Measurements from ENCODE around the gene CSPG4.

Gene CSPG4

GRCh38 chr15:75669191-75669878 is 43.3 kb downstream of the CSPG4 start:
- DNase-seq, result no peak

- no peak for DNase-seq
These were observed 45.7 kb downstream of the CSPG4 start for GRCh38 chr15:75666823-75667501.

GRCh38 chr15:75663931-75664421 is 48.7 kb downstream of the CSPG4 start:
- no peak for DNase-seq

DNA sequence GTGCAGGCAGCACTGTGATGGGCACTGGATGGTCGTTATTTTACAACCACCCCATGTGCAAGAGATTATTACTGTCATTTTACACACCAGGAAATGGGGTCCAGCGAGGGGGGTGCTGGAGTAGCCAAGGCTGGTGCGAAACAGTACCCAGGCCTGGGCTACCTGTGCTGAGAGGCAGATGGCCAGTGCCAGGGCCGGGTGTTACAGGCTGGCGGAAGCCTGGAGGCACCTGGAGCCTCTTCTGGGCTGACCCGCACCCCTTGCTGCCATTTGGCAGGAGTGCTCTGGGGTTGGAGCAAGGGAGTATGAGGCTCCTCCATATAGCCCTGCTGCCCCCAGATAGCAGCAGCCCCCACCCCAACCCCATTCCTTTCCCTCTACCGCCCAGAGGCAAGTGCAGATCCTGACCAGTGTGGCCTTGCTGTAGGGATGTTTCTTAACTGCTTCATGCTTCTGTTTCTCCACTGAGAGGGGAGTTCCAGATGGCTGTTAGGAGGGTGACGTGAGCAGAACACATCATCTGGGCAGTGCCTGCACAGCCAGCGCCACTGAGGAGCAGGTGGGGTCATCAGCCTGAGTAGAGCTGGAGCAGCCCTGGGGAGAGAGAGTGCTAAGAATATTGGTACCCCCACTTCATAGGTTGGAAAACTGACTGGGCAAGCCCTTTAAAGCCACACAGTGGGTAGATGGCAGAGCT is 49.7 kb downstream of the CSPG4 start:
- DNase-seq, result no peak

- DNase-seq, result no peak
These were observed 50.9 kb downstream of the CSPG4 start for GRCh38 chr15:75661756-75662140.

GRCh38 chr15:75661100-75661755 is 51.4 kb downstream of the CSPG4 start:
- DNase-seq, result no peak

- DNase-seq, result no peak
These were observed 52.6 kb downstream of the CSPG4 start for GRCh38 chr15:75659928-75660645.

- DNase-seq, result no peak
These were observed 53.4 kb downstream of the CSPG4 start for GRCh38 chr15:75659141-75659771.

GRCh38 chr15:75656813-75657212 is 55.8 kb downstream of the CSPG4 start:
- DNase-seq, result no peak

- no peak for DNase-seq
These were observed 56.3 kb downstream of the CSPG4 start for GRCh38 chr15:75656331-75656730.

- no peak for DNase-seq
These were observed 56.7 kb downstream of the CSPG4 start for GRCh38 chr15:75655931-75656330.

DNA sequence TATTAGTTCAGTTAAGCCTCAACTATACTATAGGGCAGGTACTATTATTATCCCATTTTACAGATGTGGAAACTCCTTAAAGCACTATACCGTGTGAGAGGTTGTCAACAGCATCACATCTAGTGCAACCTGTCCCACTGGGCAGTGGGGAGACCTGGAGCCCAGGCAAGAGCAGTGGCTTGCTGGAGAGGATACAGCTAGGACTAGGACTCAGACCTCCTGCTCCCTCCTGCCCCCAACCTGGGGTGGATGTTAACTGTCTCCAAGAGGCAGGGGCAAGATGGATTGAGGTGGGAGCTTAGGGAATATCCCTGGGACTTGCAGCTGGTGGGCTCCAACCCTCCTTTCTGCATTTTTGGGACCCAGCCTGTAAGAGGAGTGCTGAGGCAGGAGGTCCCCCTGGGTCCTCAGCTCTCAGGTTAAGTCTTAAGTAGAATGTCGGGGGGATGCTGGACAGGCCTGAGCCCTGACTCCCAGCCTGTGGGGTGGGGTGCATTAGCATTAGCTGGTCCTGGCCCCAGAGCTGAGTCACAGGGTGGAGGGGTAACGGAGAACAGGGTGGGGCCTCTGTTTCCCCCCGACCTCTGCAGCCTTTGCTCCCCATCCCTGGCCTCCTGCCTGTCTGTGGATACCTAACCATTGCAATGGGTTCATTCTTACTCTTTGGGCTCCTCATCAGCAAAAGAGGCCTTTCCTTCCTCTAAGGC is 58.3 kb downstream of the CSPG4 start:
- no peak for DNase-seq

- no peak for DNase-seq
These were observed 59.2 kb downstream of the CSPG4 start for GRCh38 chr15:75653347-75653913.

DNA sequence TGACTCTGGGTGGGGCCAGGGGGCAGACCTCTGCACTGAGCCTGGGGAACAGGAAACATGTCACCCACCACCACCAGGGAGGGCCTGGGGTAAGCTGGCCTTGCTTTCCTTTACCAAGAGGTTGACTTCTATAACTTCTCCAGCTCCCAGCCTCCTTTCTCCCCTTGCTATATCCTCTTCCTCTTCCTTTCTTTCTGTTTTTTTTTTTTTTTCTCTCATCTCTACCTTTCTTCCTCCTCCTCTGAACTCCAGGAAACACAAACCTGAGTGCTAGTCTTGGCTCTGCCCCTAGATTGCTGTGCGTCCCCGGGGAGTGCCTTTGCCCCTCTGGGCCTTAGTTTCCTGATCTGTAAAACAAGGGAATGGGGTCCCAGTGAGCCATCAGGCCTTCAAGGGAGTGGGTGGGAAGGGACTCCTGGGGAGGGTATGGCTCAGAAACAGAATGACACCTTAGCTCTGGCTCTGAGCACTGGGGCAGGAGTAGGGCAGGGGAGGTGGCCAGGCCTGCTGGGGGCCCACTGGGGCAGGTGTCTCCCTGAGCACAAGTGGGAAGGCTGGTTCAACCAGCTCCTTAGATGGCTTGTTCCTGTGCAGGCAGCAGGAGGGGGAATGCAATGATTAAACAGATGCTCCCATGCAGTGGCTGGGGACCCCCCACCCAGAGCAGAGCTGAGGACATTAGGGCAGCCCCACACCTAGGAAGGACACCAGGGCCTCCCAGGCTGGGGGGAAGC is 60.7 kb downstream of the CSPG4 start:
- DNase-seq, result no peak

DNA sequence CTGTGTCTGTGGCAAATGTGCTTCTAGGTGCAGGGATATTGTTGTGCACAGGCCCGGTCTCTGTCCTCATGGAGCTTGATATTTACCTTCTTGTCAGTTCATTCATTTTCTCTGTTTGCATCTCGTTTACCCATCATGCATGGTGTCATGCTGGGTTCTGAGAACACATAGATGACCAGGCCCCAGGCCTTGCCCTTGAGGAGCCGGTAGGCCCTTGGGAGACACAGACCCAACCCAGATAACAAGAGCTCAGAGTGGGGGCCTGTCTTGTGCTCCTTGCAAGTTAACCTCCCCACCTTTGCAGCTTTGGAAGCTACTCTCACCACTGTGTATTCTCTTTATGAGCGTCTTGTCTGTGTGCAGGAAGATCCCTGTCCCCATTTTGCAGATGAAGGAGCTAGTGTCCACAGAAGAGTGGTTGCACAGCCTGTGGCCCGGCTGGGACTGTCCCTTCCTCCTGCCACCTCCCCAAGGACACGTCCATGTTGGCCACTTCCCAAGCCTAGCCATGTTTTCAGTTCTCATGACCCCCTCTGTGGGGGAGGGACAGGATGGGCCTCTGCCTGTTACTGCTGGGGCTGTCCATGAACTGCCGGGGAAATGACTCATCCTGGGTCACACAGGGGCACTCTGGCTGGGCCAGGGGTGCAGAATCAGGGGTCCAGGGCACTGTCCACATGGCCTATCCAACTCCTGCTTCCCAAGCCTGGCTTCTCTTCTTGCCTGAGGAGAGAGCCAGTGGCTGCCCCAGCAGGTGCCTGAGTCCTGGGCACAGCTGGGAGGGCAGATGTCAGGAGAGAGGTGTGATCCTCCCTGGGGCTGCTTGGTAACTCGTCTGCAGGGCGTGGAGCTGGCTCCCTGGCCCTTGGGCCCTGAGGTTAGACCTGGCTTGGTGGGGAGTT is 61.5 kb downstream of the CSPG4 start:
- DNase-seq, result no peak

GRCh38 chr15:75649848-75650247 is 62.8 kb downstream of the CSPG4 start:
- no peak for DNase-seq

DNA sequence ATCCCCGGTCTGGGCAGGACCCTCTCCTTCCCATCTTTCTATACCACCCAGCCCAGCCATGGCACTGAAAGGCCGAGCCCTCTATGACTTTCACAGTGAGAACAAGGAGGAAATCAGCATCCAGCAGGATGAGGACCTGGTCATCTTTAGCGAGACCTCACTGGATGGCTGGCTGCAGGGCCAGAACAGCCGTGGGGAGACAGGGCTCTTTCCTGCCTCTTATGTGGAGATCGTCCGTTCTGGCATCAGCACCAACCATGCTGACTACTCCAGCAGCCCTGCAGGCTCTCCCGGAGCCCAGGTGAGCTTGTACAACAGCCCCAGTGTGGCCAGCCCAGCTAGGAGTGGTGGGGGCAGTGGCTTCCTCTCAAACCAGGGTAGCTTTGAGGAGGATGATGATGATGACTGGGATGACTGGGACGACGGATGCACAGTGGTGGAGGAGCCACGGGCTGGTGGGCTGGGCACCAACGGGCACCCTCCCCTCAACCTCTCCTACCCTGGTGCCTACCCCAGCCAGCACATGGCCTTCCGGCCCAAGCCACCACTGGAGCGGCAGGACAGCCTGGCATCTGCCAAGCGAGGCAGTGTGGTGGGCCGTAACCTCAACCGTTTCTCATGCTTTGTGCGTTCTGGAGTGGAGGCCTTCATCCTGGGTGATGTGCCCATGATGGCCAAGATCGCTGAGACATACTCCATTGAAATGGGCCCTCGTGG is 63.4 kb downstream of the CSPG4 start:
- no peak for DNase-seq

DNA sequence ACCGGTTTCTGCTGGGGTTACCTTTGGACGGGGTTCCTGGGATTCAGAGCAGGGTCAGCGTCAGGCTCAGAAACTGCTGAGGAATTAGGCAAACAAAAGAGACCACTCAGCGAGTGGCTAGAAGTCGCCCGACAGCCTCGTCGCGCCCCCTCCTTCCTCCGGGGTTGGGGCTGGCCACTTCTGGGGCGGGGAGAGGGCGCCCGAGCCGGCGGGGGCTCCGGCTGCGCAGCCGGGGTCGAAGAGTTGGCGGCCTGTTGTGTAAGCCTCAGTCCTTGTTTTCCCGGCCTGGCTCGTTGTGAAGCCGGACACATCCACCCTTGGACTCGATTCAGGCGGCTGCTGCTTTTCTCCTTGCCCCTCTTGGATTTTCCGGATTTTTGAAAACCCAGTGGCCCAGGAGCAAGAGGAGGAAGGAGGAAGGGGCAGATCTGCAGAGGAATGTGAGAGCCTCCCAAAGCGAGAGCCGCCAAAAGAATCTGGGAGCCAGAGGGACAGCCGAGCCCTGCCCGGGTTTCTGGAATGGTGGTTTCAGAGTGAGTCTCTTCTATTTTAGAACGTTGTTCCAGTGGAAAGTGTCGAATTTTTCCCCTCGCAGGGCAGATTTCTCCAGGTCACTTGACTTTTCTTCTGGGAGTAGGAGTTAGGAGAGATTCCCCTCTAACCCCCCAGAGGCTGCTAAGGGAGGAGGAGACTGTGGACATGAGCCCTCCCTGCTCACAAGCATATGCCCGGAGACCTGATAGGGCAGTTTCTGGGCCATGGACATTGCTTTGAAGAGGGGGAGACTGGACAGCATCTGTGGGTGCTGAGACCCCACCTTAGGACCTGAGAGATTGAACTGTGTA is 64.3 kb downstream of the CSPG4 start:
- DNase-seq, result no peak
